CD4-positive, alpha-beta T cell treated with Interferon alpha-2 for 1 hour (primary cell): ENCODE measurements around the gene PRAME.
"Not testable (repeated sequence)": the region's sequence is repeated elsewhere in the genome, so short reads cannot be mapped to it uniquely, and the experiment has no call there.

Experiments
- DNase-seq, 2 donors: peaks; one replicate each; pipeline ENCODE4 v3.0.0-alpha.2; 2020 to 2022

The PRAME gene

GRCh38 chr22:22558972-22559603, at the start of gene PRAME:
PRAME (minus strand) TSS chr22:22559265; CDS start chr22:22556832, 2,433 bp downstream.
- DNase-seq = peak; percentile 64 to 69

- not testable (repeated sequence) for DNase-seq
These were observed 49.0 kb upstream of the PRAME start for GRCh38 chr22:22608022-22608421.

GRCh38 chr22:22605074-22605404, 46.0 kb upstream of the PRAME start:
- DNase-seq = no peak

- DNase-seq = no peak
These were observed 45.4 kb upstream of the PRAME start for GRCh38 chr22:22604326-22605073.

GRCh38 chr22:22603470-22603947, 44.4 kb upstream of the PRAME start:
- no peak for DNase-seq

- DNase-seq = no peak
These were observed 41.6 kb upstream of the PRAME start for GRCh38 chr22:22600531-22601261.

GRCh38 chr22:22599248-22599647, 40.2 kb upstream of the PRAME start:
- no peak for DNase-seq

- no peak for DNase-seq
These were observed 39.1 kb upstream of the PRAME start for GRCh38 chr22:22598144-22598543.

- DNase-seq = no peak
These were observed 36.2 kb upstream of the PRAME start for GRCh38 chr22:22595001-22595835.

GRCh38 chr22:22593964-22594656, 35.0 kb upstream of the PRAME start:
- peak; percentile 57 to 59 for DNase-seq

GRCh38 chr22:22593250-22593649, 34.2 kb upstream of the PRAME start:
- no peak for DNase-seq

- DNase-seq = no peak
These were observed 32.6 kb upstream of the PRAME start for GRCh38 chr22:22591348-22592299.

GRCh38 chr22:22590136-22590891, 31.2 kb upstream of the PRAME start:
- DNase-seq = no peak

GRCh38 chr22:22588485-22589164, 29.6 kb upstream of the PRAME start:
- no peak for DNase-seq

- no peak for DNase-seq
These were observed 28.6 kb upstream of the PRAME start for GRCh38 chr22:22587577-22588188.

- no peak for DNase-seq
These were observed 25.7 kb upstream of the PRAME start for GRCh38 chr22:22584722-22585121.

GRCh38 chr22:22583030-22583429, 24.0 kb upstream of the PRAME start:
- no peak for DNase-seq

GRCh38 chr22:22581524-22581923, 22.5 kb upstream of the PRAME start:
- not testable (repeated sequence) for DNase-seq
